HepG2 (cell line): Measurements from ENCODE around the gene SAP30. TPM values are rescaled to one million over a fixed set of nuclear protein-coding genes. Genes with fewer than 3 reads are reported as not detected.

Experiments used
- ATAC-seq: fragments of 200-7000 bp; cut with Tn5 transposase; 3 replicates; pipeline ENCODE4 v1.9.1; 2020; ENCODE audit warnings: mild to moderate bottlenecking, moderate library complexity
- Bru-seq: library from RNA; stranded (reverse); fragments of 400-500 nt; gene quantifications from one replicate; lab custom pipeline; 2021; lab: Mats Ljungman, UMichigan
- BruChase-seq, 2 experiments: library from RNA; stranded (reverse); fragments of 400-500 nt; gene quantifications; one replicate each; lab custom pipeline; 2021; lab: Mats Ljungman, UMichigan
- BruUV-seq: library from RNA; stranded (reverse); fragments of 400-500 nt; replicated peaks from 2 replicates; lab custom pipeline; 2021; lab: Mats Ljungman, UMichigan
- CTCF ChIA-PET: fragments of 300-600 bp; formaldehyde crosslinking; extraction: SDS; loops from one replicate; lab custom pipeline; 2021; ENCODE audit warnings: low total read pairs, inconsistent platforms, low intra/inter-chr PET ratio; lab: Yijun Ruan, JAX
- POLR2A ChIA-PET: fragments of 350-600 bp; sonication (Branson Sonifier 250); formaldehyde crosslinking; loops from one replicate; lab custom pipeline; 2020; ENCODE audit warnings: antibody characterized with exemption, inconsistent platforms; lab: Yijun Ruan, JAX
- DNase-seq: peaks from one replicate; pipeline ENCODE4 v3.0.0-alpha.2; 2015; ENCODE audit warnings: low spot score
- FAIRE-seq: peaks from 3 replicates; lab custom pipeline; 2011; peaks lifted over from hg19 to GRCh38; lab: Jason Lieb, UNC
- H2AFZ ChIP-seq: one replicate; pipeline ENCODE4 v1.6.1; 2011; ENCODE audit warnings: low read length, inconsistent platforms
- H3K27ac ChIP-seq: fragments of 300-600 bp; 3 replicates; pipeline ENCODE4 v1.8.0; 2011; ENCODE audit warnings: mixed run types, mild to moderate bottlenecking, mixed read lengths, low read length, inconsistent platforms; ENCODE audit not compliant: insufficient read depth; ENCODE audit errors: extremely low read length
- H3K27me3 ChIP-seq, 2 experiments: fragments of 200-600 bp in 1 of 2; 2 replicates in 1 of 2; 3 replicates in 1 of 2; pipeline versions ENCODE4 v1.6.0 to v1.8.0; 2011; ENCODE audit warnings: low read length in 2 of 2, mild to moderate bottlenecking in 2 of 2, moderate library complexity in 2 of 2, inconsistent platforms in 1 of 2; ENCODE audit not compliant: insufficient read depth in 2 of 2, control insufficient read depth in 1 of 2
- H3K36me3 ChIP-seq, 2 experiments: fragments of 200-600 bp in 1 of 2; replicated peaks in 1 of 2; 2 replicates in 1 of 2; 3 replicates in 1 of 2; pipeline versions ENCODE4 v1.5.1 to v1.8.0; 2011; ENCODE audit warnings: low read length in 2 of 2, inconsistent platforms in 1 of 2; ENCODE audit not compliant: insufficient read depth in 2 of 2, control insufficient read depth in 1 of 2
- H3K4me1 ChIP-seq: 2 replicates; pipeline ENCODE4 v1.5.1; 2012; ENCODE audit warnings: low read length, inconsistent platforms; ENCODE audit not compliant: insufficient read depth
- H3K4me2 ChIP-seq: 2 replicates; pipeline ENCODE4 v1.6.0; 2011; ENCODE audit warnings: low read depth, low read length, inconsistent platforms
- H3K4me3 ChIP-seq, 3 experiments: fragments of 200-600 bp in 1 of 3; sonication (generic), shearing (Covaris generic) in 1 of 3; replicated peaks in 1 of 3; 2 replicates each; pipeline ENCODE4 v1.5.1; 2011 to 2016; ENCODE audit warnings: low read length in 3 of 3, inconsistent platforms in 2 of 3, low read depth in 2 of 3, mild to moderate bottlenecking in 2 of 3, control low read depth in 1 of 3, mixed read lengths in 1 of 3; ENCODE audit not compliant: insufficient read depth in 1 of 3
- H3K79me2 ChIP-seq: one replicate; pipeline ENCODE4 v1.6.1; 2011; ENCODE audit warnings: low read length, inconsistent platforms; ENCODE audit not compliant: insufficient read depth
- H3K9ac ChIP-seq: 2 replicates; pipeline ENCODE4 v1.6.0; 2011; ENCODE audit warnings: mild to moderate bottlenecking, low read depth, low read length, inconsistent platforms; ENCODE audit not compliant: insufficient read depth
- H3K9me3 ChIP-seq: 2 replicates; pipeline ENCODE4 v1.5.1; 2012; ENCODE audit warnings: mild to moderate bottlenecking, low read length
- H4K20me1 ChIP-seq: 2 replicates; pipeline ENCODE4 v1.6.0; 2011; ENCODE audit warnings: inconsistent platforms, mild to moderate bottlenecking, low read length, moderate library complexity; ENCODE audit not compliant: insufficient read depth
- FOSL1 ChIP-seq: sonication (generic); formaldehyde crosslinking; IDR thresholded peaks from 2 replicates; pipeline ENCODE4 v1.9.0; 2021; ENCODE audit warnings: missing genetic modification reagents, borderline replicate concordance
- HNF1A ChIP-seq, 2 experiments: sonication (generic) in 1 of 2; formaldehyde crosslinking in 1 of 2; IDR thresholded peaks; 2 replicates each; pipeline versions ENCODE4 v1.4.0 to v1.6.1; 2016 to 2020; ENCODE audit warnings: borderline replicate concordance in 1 of 2, low read depth in 1 of 2, mild to moderate bottlenecking in 1 of 2, missing genetic modification reagents in 1 of 2
- KDM3A ChIP-seq: IDR thresholded peaks from 2 replicates; pipeline ENCODE4 v1.6.1; 2018; ENCODE audit warnings: low read depth, missing compliant biosample characterization
- KLF9 ChIP-seq: IDR thresholded peaks from 2 replicates; pipeline ENCODE4 v1.6.1; 2016; ENCODE audit warnings: low read depth
- MEF2D ChIP-seq: sonication (generic); formaldehyde crosslinking; IDR thresholded peaks from 2 replicates; pipeline ENCODE4 v1.5.1; 2020; ENCODE audit warnings: mild to moderate bottlenecking, missing genetic modification reagents
- NFIB ChIP-seq: sonication (generic); formaldehyde crosslinking; IDR thresholded peaks from 2 replicates; pipeline ENCODE4 v1.9.0; 2021; ENCODE audit warnings: missing genetic modification reagents, mild to moderate bottlenecking, borderline replicate concordance
- SMAD3 ChIP-seq: sonication (generic); formaldehyde crosslinking; IDR thresholded peaks from 2 replicates; pipeline ENCODE4 v1.4.0; 2020; ENCODE audit warnings: missing genetic modification reagents
- TERF1 ChIP-seq: sonication (generic); formaldehyde crosslinking; IDR thresholded peaks from 2 replicates; pipeline ENCODE4 v1.8.0; 2022; ENCODE audit warnings: mild to moderate bottlenecking, missing genetic modification reagents, moderate library complexity
- WGBS: methylation state at CpG from one replicate; pipeline ENCODE4 v1.1.6; 2017; ENCODE audit warnings: low lambda C conversion rate; 5-methylcytosine and 5-hydroxymethylcytosine counted together
- in situ Hi-C: cut with HindIII; loops from 2 replicates; pipeline ENCODE4 v1.10.0; 2017; ENCODE audit warnings: low pct_unique_long_range_greater_than_20kb; ENCODE audit not compliant: extremely low pct_ligation_motif_present
- intact Hi-C: fragments of 100-400 bp; cut with micrococcal nuclease; formaldehyde crosslinking; loops from one replicate; pipeline ENCODE4 v1.10.0; 2022; ENCODE audit not compliant: unreplicated experiment
- long read RNA-seq, 2 experiments: library from RNA in 1 of 2; library from polyadenylated mRNA in 1 of 2; stranded (forward) in 1 of 2; unstranded in 1 of 2; transcript quantifications; one replicate each; pipeline ENCODE4 v2.0.0, GENCODE V29; 2019 to 2022
- polyA minus RNA-seq, 3 experiments: library from RNA; depleted of rRNA, polyadenylated mRNA; stranded (reverse); fragments of >200 nt; gene quantifications; 2 replicates each; pipeline ENCODE4 v1.2.3, GENCODE V29; 2011; ENCODE audit warnings: low replicate concordance in 1 of 3
- polyA plus RNA-seq, 8 experiments: library from polyadenylated mRNA; depleted of rRNA in 3 of 8; stranded (reverse) in 7 of 8; unstranded in 1 of 8; fragments of >200 nt; fragmentation: Illumina TruSeq in 4 of 8; extraction: Trizol in 4 of 8; gene quantifications; 2 replicates each; pipeline versions ENCODE4 v1.2.1 to v1.2.3, GENCODE V29; 2011 to 2016; ENCODE audit warnings: low read depth in 4 of 8, missing spikeins in 1 of 8, mixed read lengths in 1 of 8; ENCODE audit not compliant: insufficient read depth in 1 of 8
- total RNA-seq, 5 experiments: library from RNA; depleted of rRNA; stranded (reverse); fragments of >200 nt; fragmentation: Illumina TruSeq; extraction: Trizol; gene quantifications; 2 replicates each; pipeline ENCODE4 v1.2.3, GENCODE V29; 2016; ENCODE audit warnings: low read depth in 1 of 5

Gene SAP30
- total RNA-seq (2016; rRNA removed; fragmentation: Illumina TruSeq; extraction: Trizol) (22.3 and 25.1 TPM in 2 replicates), polyA plus RNA-seq (2011; rRNA removed) (10.6 and 14.2 TPM in 2 replicates), polyA minus RNA-seq (2011; rRNA and poly(A)+ RNA removed; ENCODE audit: low replicate concordance) (3.3 and 6.9 TPM in 2 replicates), Bru-seq, nascent RNA (percentile 51 among the genes with signal in this experiment), BruChase-seq, experiment 1, labeled RNA remaining after a 6-hour chase (percentile 56 among the genes with signal in this experiment), BruChase-seq, experiment 2, labeled RNA remaining after a 2-hour chase (percentile 59 among the genes with signal in this experiment)
- total RNA-seq (2016; cell fraction: cytosol; rRNA removed; fragmentation: Illumina TruSeq; extraction: Trizol; ENCODE audit: low read depth): 3.7 and 4.7 TPM in 2 replicates
- 22.4 and 24.1 TPM in 2 replicates for total RNA-seq (2016; cell fraction: insoluble cytoplasmic fraction; rRNA removed; fragmentation: Illumina TruSeq; extraction: Trizol)
- total RNA-seq (2016; cell fraction: membrane; rRNA removed; fragmentation: Illumina TruSeq; extraction: Trizol): 6.0 and 6.5 TPM in 2 replicates
- 8.7 and 9.9 TPM in 2 replicates for total RNA-seq (2016; cell fraction: nucleus; rRNA removed; fragmentation: Illumina TruSeq; extraction: Trizol)
- polyA plus RNA-seq (2011; cell fraction: cytosol; rRNA removed): 6.1 and 7.3 TPM in 2 replicates
- 4.0 and 4.4 TPM in 2 replicates for polyA plus RNA-seq (2011; cell fraction: nucleus; rRNA removed)
- polyA plus RNA-seq (2012): 10.5 and 12.0 TPM in 2 replicates
- polyA plus RNA-seq (2016; cell fraction: cytosol; fragmentation: Illumina TruSeq; extraction: Trizol; ENCODE audit: low read depth): 3.1 and 3.3 TPM in 2 replicates
- 22.3 and 23.3 TPM in 2 replicates for polyA plus RNA-seq (2016; cell fraction: insoluble cytoplasmic fraction; fragmentation: Illumina TruSeq; extraction: Trizol; ENCODE audit: low read depth)
- 3.2 and 4.0 TPM in 2 replicates for polyA plus RNA-seq (2016; cell fraction: membrane; fragmentation: Illumina TruSeq; extraction: Trizol; ENCODE audit: low read depth)
- 11.9 and 13.6 TPM in 2 replicates for polyA plus RNA-seq (2016; cell fraction: nucleus; fragmentation: Illumina TruSeq; extraction: Trizol; ENCODE audit: insufficient read depth, low read depth)
- polyA minus RNA-seq (2011; cell fraction: cytosol; rRNA and poly(A)+ RNA removed): 5.6 and 6.4 TPM in 2 replicates
- 8.6 and 8.8 TPM in 2 replicates for polyA minus RNA-seq (2011; cell fraction: nucleus; rRNA and poly(A)+ RNA removed)
- long read RNA-seq, experiment 1, partial matches to known transcripts: 1 of 2 reads
- long read RNA-seq, experiment 1, other reads (novel, unspliced or antisense): 0 of 2 reads
- long read RNA-seq, experiment 2, transcript SAP30-201 (4 exons, 1,108 nt): major isoform, 10 of 14 reads
- long read RNA-seq, experiment 2, partial matches to known transcripts: 0 of 14 reads
- long read RNA-seq, experiment 2, other reads (novel, unspliced or antisense): 4 of 14 reads

GRCh38 chr4:173370477-173371291 lies at the start of gene SAP30:
Gene SAP30, plus strand, starts transcription at chr4:173370954. Its CDS starts 229 bp downstream, at chr4:173371183.
- CTCF ChIA-PET: no interaction called here
- no peaks in the 10 kb centered on the region for H3K9me3 ChIP-seq
- H3K27ac ChIP-seq: peak within 1 kb of the TSS; percentile 91
- POLR2A ChIA-PET: interaction anchor here (0.7 to 6.1 kb wide), 5 partner anchors 10 to 119 kb away, joined by 3 to 109 read pairs (median 3); partner anchors contain the start of gene HMGB2
- peaks cover 17% of the 10 kb centered on the region for H3K4me1 ChIP-seq
- no TSS peak for BruUV-seq
- FAIRE-seq (peak; percentile 80), ATAC-seq (peak; percentile 89), DNase-seq (peak; percentile 95)
- H3K4me3 ChIP-seq: peak within 1 kb of the TSS; percentile 91 to 94 (median 92)
- H4K20me1 ChIP-seq: no peaks in the 10 kb centered on the region
- H3K36me3 ChIP-seq: peaks cover 0 to 2% of the 10 kb centered on the region in 2 experiments; a peak in 3 of 5 replicates
- 4% methylated on average over 24 of the region's 72 CpGs for WGBS
- in situ Hi-C loops (loop anchor here (5.0 kb wide), 1 partner anchor 38 kb away; the partner anchor contains the start of gene HMGB2), intact Hi-C loops (loop anchor here (1.0 kb wide), 1 partner anchor 36 kb away; the partner anchor contains the start of gene HMGB2)
- H3K4me2 ChIP-seq: peak within 1 kb of the TSS; percentile 97
- H3K27me3 ChIP-seq: no peaks in the 10 kb centered on the region; a peak in 1 of 5 replicates
- H3K9ac ChIP-seq: peak within 1 kb of the TSS; percentile 87
- H2AFZ ChIP-seq: peak within 1 kb of the TSS; percentile 92
- H3K79me2 ChIP-seq: peaks cover 28% of the 10 kb centered on the region
- TF ChIP-seq KDM3A (CRISPR knock-in tag) (0 out of 2 replicates have a peak, but pooled peaks have one; percentile 32), NFIB (CRISPR knock-in tag) (no peak), MEF2D (CRISPR knock-in tag) (peak; percentile 59; the same call in 1 of the 2 replicates), KLF9 (CRISPR knock-in tag) (0 out of 2 replicates have a peak, but pooled peaks have one; percentile 39), SMAD3 (CRISPR knock-in tag) (0 out of 2 replicates have a peak, but pooled peaks have one; percentile 35), TERF1 (CRISPR knock-in tag) (no peak), HNF1A (IDR thresholded peaks at IDR 0.05; ENCODE audit: low read depth) (no peak), HNF1A (CRISPR knock-in tag; IDR thresholded peaks at IDR 0.05; ENCODE audit: borderline replicate concordance) (peak; percentile 32; the same call in 1 of the 2 replicates), FOSL1 (CRISPR knock-in tag) (no peak)
